OCI-LY7 (cell line): ENCODE results near the gene EPO. TPM values are rescaled to one million over a fixed set of nuclear protein-coding genes. Genes with fewer than 3 reads are reported as not detected.

ENCODE experiments used
- BruUV-seq: library from RNA; stranded (reverse); fragments of 400-500 nt; replicated peaks from 2 replicates; lab custom pipeline; 2021; lab: Mats Ljungman, UMichigan
- CTCF ChIA-PET: fragments of 300-600 bp; sonication (Branson Sonifier 250); formaldehyde crosslinking; loops from one replicate; lab custom pipeline; 2022; ENCODE audit warnings: antibody characterized with exemption; ENCODE audit not compliant: unreplicated experiment; lab: Charles Lee
- POLR2A ChIA-PET: fragments of 300-600 bp; sonication (Branson Sonifier 250); formaldehyde crosslinking; loops from one replicate; lab custom pipeline; 2022; ENCODE audit warnings: antibody characterized with exemption; lab: Charles Lee
- DNase-seq: peaks from one replicate; pipeline ENCODE4 v3.0.0-alpha.2; 2015; ENCODE audit warnings: low spot score
- H2AFZ ChIP-seq: fragments of 200-600 bp; sonication (generic), shearing (Covaris generic); 2 replicates; pipeline ENCODE4 v1.6.1; 2014; ENCODE audit warnings: mild to moderate bottlenecking, antibody characterized with exemption, low read length, moderate library complexity
- H3K27ac ChIP-seq: fragments of 200-600 bp; sonication (generic); 2 replicates; pipeline ENCODE4 v1.5.1; 2014; ENCODE audit warnings: mixed run types, low read depth, mild to moderate bottlenecking, moderate library complexity, low read length, inconsistent platforms; ENCODE audit not compliant: poor library complexity, severe bottlenecking
- H3K36me3 ChIP-seq: fragments of 200-600 bp; sonication (generic); 2 replicates; pipeline ENCODE4 v1.6.1; 2014; ENCODE audit warnings: mild to moderate bottlenecking, antibody characterized with exemption, low read length, moderate library complexity, mixed read lengths; ENCODE audit not compliant: insufficient read depth
- H3K4me1 ChIP-seq: fragments of 200-600 bp; sonication (generic); 2 replicates; pipeline ENCODE4 v1.5.1; 2014; ENCODE audit warnings: mild to moderate bottlenecking, low read length; ENCODE audit not compliant: insufficient read depth, poor library complexity, severe bottlenecking
- H3K4me2 ChIP-seq: fragments of 200-600 bp; sonication (generic); 2 replicates; pipeline ENCODE4 v1.6.1; 2014; ENCODE audit warnings: mild to moderate bottlenecking, low read length
- H3K4me3 ChIP-seq: fragments of 200-600 bp; sonication (generic); 2 replicates; pipeline ENCODE4 v1.5.1; 2014; ENCODE audit warnings: mild to moderate bottlenecking, low read depth, low read length; ENCODE audit not compliant: poor library complexity, severe bottlenecking
- H3K79me2 ChIP-seq: fragments of 200-600 bp; sonication (generic); 2 replicates; pipeline ENCODE4 v1.6.1; 2016; ENCODE audit warnings: low read depth, mild to moderate bottlenecking, low read length, moderate library complexity, mixed read lengths; ENCODE audit not compliant: insufficient read depth
- H3K9me2 ChIP-seq: fragments of 200-600 bp; sonication (generic); 2 replicates; pipeline ENCODE4 v1.6.1; 2016; ENCODE audit warnings: mild to moderate bottlenecking, low read length, mixed read lengths; ENCODE audit not compliant: insufficient read depth
- H3K9me3 ChIP-seq: fragments of 200-600 bp; sonication (generic); 2 replicates; pipeline ENCODE4 v1.6.1; 2014; ENCODE audit warnings: mild to moderate bottlenecking, mixed run types, low read length, mixed read lengths
- H4K20me1 ChIP-seq: fragments of 200-600 bp; sonication (generic); 2 replicates; pipeline ENCODE4 v1.6.1; 2014; ENCODE audit warnings: mild to moderate bottlenecking, antibody characterized with exemption, low read length, moderate library complexity, mixed read lengths; ENCODE audit not compliant: insufficient read depth
- CTCF ChIP-seq: fragments of 200-600 bp; sonication (generic); conservative IDR thresholded peaks from 2 replicates; pipeline ENCODE4 v1.5.1; 2014; ENCODE audit warnings: mild to moderate bottlenecking, antibody characterized with exemption, low read length, moderate library complexity, mixed read lengths
- EZH2phosphoT487 ChIP-seq: fragments of 200-600 bp; sonication (generic); IDR thresholded peaks from 2 replicates; pipeline ENCODE4 v1.6.1; 2018; ENCODE audit warnings: low read depth, borderline replicate concordance, mild to moderate bottlenecking, mixed run types, antibody characterized with exemption, low read length, moderate library complexity, mixed read lengths
- intact Hi-C: fragments of 100-400 bp; cut with micrococcal nuclease; formaldehyde crosslinking; loops from one replicate; pipeline ENCODE4 v1.10.0; 2022; ENCODE audit not compliant: unreplicated experiment
- total RNA-seq, 2 experiments: library from RNA; depleted of rRNA in 1 of 2; stranded (reverse); fragments of >200 nt in 1 of 2; shearing (Covaris generic) in 1 of 2; gene quantifications; 2 replicates each; pipeline ENCODE4 v1.2.3, GENCODE V29; 2014 to 2022

The EPO gene
- total RNA-seq, 2 experiments from 2014 or later, result 0.13 TPM; not detected in 1

GRCh38 chr7:100719523-100720278 is 567 bp upstream of the EPO start:
- intact Hi-C loops, result loop anchor here (5.0 kb wide), 1 partner anchor 133 kb away; the partner anchor contains the start of gene SLC12A9
- Histone ChIP-seq H3K9me2 (no peaks in the 10 kb centered on the region), H3K27ac (no peak overlapping the region), H3K4me2 (no peak overlapping the region), H3K79me2 (no peaks in the 10 kb centered on the region), H2AFZ (no peak overlapping the region), H3K4me1 (no peaks in the 10 kb centered on the region), H3K36me3 (no peaks in the 10 kb centered on the region), H3K9me3 (no peaks in the 10 kb centered on the region), H4K20me1 (no peaks in the 10 kb centered on the region), H3K4me3 (no peak overlapping the region)
- TF ChIP-seq CTCF, result no peak
- no peak for TF ChIP-seq EZH2phosphoT487
- no TSS peak for BruUV-seq
- CTCF ChIA-PET, result no interaction called here
- no peak for DNase-seq
- POLR2A ChIA-PET, result no interaction called here

- H3K79me2 ChIP-seq, result no peaks in the 10 kb centered on the region
- TF ChIP-seq EZH2phosphoT487, result no peak
- no peak for TF ChIP-seq CTCF
- CTCF ChIA-PET, result no interaction called here
- H3K9me3 ChIP-seq, result no peaks in the 10 kb centered on the region
- no peak overlapping the region for H3K4me2 ChIP-seq
- H3K9me2 ChIP-seq, result no peaks in the 10 kb centered on the region
- H2AFZ ChIP-seq, result no peak overlapping the region
- H4K20me1 ChIP-seq, result no peaks in the 10 kb centered on the region
- no peak for DNase-seq
- intact Hi-C loops, result loop anchor here (5.0 kb wide), 1 partner anchor 131 kb away; the partner anchor contains the start of gene SLC12A9
- POLR2A ChIA-PET, result interaction anchor here (0.7 kb wide), 1 partner anchor 94 kb away, joined by 4 read pairs; no protein-coding TSS in a partner anchor
- H3K36me3 ChIP-seq, result no peaks in the 10 kb centered on the region
- H3K27ac ChIP-seq, result no peak overlapping the region
- H3K4me3 ChIP-seq, result no peak overlapping the region
- BruUV-seq, result no TSS peak
- no peaks in the 10 kb centered on the region for H3K4me1 ChIP-seq
Measured at GRCh38 chr7:100720671-100721504, 620 bp downstream of the EPO start.
